ENCODE data around the gene NT5C1A. TPM values are rescaled to one million over a fixed set of nuclear protein-coding genes. Genes with fewer than 3 reads are reported as not detected.

Gene NT5C1A
- polyA plus RNA-seq, 1 experiment: not detected

DNA sequence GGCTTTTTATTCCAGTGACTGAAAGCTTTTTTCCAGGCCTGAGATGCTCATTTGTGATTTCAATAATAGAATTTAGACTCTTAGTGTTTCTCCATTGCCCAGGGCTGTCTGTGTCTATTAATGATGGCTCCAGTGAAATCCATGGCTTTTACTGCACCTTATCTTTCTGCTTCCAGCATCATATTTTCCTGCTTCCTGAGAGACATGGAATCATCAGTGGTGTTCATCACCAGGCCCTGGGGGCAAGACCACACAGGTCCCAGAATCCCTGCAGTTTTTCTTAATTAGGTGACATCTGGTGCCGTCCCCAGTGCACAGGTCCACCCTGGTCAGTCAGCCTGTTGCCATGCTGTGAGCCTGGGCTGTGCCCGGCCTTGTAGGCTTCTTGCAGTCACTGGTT, 15.5 kb downstream of the NT5C1A start:
- Histone ChIP-seq H3K27me3 (ENCODE audit: control insufficient read depth, insufficient read depth, low read length) (peaks cover 61% of the 10 kb centered on the region), H3K27ac (ENCODE audit: low read depth, low read length) (no peak overlapping the region), H3K4me3 (ENCODE audit: low read depth, low read length) (no peak overlapping the region), H3K9me3 (ENCODE audit: control insufficient read depth, insufficient read depth, low read length) (no peaks in the 10 kb centered on the region; the same call in 1 of the 2 replicates)
- TF ChIP-seq, protein P1, sequence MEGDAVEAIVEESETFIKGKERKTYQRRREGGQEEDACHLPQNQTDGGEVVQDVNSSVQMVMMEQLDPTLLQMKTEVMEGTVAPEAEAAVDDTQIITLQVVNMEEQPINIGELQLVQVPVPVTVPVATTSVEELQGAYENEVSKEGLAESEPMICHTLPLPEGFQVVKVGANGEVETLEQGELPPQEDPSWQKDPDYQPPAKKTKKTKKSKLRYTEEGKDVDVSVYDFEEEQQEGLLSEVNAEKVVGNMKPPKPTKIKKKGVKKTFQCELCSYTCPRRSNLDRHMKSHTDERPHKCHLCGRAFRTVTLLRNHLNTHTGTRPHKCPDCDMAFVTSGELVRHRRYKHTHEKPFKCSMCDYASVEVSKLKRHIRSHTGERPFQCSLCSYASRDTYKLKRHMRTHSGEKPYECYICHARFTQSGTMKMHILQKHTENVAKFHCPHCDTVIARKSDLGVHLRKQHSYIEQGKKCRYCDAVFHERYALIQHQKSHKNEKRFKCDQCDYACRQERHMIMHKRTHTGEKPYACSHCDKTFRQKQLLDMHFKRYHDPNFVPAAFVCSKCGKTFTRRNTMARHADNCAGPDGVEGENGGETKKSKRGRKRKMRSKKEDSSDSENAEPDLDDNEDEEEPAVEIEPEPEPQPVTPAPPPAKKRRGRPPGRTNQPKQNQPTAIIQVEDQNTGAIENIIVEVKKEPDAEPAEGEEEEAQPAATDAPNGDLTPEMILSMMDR (IDR thresholded peaks at IDR 0.05; ENCODE audit: low read depth, low read length): no peak
- POLR2A ChIA-PET: no interaction called here
- CTCF ChIA-PET: interaction anchor here (4.1 to 10.3 kb wide), 3 partner anchors 9 to 48 kb away, joined by 34 to 320 read pairs (median 128); partner anchors contain the start of gene NT5C1A
- DNase-seq (ENCODE audit: low read depth, low spot score): no peak

DNA sequence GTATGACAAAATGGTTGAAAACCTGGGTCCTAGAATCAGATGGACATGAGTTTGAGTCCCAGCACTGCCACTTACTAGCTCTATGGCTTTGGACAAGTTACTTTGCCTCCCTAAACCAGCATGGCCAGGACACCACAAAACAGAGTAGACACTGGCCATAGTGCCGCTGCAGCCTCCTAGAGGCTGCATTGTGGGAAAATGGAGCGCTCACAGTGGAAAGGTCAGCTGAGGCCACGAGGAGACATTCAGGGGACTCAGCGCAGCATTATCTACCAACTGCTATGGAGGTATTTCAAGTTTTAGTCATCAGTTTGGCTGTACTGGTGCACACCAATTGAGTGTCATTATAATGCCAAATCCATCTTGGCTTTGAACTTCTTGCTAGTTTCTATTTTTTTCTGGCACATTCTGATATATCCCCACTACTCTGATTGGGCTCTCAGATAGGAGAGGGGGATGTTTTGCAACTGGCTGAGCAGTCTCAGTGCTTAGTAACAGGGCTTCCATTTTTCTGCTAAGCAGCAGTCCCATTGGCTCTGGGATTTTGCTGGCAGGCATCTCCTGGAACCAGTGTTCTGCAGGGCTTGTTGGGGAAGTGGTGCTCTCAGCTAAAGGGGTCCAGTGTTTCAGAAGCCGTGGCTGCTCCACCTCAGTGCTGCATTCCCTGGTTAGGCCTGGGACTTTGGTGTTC, 16.2 kb downstream of the NT5C1A start:
- H3K27ac ChIP-seq (ENCODE audit: low read depth, low read length): no peak overlapping the region
- ChIA-PET POLR2A (no interaction called here), CTCF (interaction anchor here (0.5 to 10.3 kb wide), 7 partner anchors 8 to 310 kb away, joined by 3 to 320 read pairs (median 6); partner anchors contain the start of gene NT5C1A)
- no peaks in the 10 kb centered on the region for H3K9me3 ChIP-seq (ENCODE audit: control insufficient read depth, insufficient read depth, low read length)
- H3K4me3 ChIP-seq (ENCODE audit: low read depth, low read length): no peak overlapping the region
- no peak for DNase-seq (ENCODE audit: low read depth, low spot score)
- TF ChIP-seq, protein P1 (IDR thresholded peaks at IDR 0.05; ENCODE audit: low read depth, low read length): no peak
- peaks cover 56% of the 10 kb centered on the region for H3K27me3 ChIP-seq (ENCODE audit: control insufficient read depth, insufficient read depth, low read length)

DNA sequence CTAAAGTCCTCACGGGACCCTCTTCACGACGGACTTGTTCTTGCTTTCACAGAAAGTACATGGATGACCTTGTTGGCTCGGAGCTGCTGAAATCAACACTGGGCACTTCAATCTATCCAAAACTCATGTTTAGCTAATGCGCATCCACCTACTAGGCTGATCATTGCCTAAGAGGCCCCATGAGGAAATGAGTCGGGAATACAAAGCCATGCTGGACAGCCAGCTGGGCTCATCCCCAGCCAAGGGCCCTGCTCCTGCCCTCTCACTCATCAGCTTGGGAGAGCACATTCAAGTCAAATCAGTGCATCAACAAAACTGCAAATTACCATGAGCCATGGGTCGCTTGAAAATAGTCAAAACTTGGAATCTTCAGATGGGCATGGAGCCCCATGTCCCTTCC, 17.6 kb downstream of the NT5C1A start:
- Histone ChIP-seq H3K27ac (ENCODE audit: low read depth, low read length) (no peak overlapping the region), H3K4me3 (ENCODE audit: low read depth, low read length) (no peak overlapping the region), H3K27me3 (ENCODE audit: control insufficient read depth, insufficient read depth, low read length) (peaks cover 50% of the 10 kb centered on the region), H3K9me3 (ENCODE audit: control insufficient read depth, insufficient read depth, low read length) (no peaks in the 10 kb centered on the region)
- ChIA-PET CTCF (interaction anchor here (1.2 to 10.3 kb wide), 8 partner anchors 15 to 555 kb away, joined by 4 to 320 read pairs (median 4); partner anchors contain the start of gene NT5C1A), POLR2A (no interaction called here)
- TF ChIP-seq, protein P1 (IDR thresholded peaks at IDR 0.05; ENCODE audit: low read depth, low read length): no peak
- no peak for DNase-seq (ENCODE audit: low read depth, low spot score)

DNA sequence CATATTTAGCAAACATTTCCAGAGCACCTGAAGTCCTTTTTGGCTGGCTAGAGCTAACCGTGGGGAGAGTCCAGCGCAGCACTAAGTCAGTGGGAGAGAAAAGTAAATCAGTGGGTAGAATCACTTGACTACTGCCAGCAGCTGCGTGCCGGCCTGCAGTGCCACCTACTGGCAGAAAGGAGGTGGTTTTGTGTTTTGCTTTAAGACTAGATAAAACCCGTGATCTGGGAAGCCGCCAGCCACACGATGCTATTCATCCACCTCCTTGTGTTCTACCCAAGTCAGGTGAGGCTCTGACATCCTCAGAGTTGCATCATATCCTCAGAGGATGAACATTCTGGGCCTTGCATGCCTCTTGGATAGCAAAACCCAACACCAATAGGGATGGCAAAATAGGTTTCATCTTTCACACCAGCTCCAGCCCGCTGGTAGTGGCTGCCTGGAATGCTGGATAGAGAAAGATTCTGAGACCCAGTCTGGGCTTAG, 18.3 kb downstream of the NT5C1A start:
- H3K9me3 ChIP-seq (ENCODE audit: control insufficient read depth, insufficient read depth, low read length): no peaks in the 10 kb centered on the region
- TF ChIP-seq, protein P1 (IDR thresholded peaks at IDR 0.05; ENCODE audit: low read depth, low read length): peak; percentile 93
- H3K27me3 ChIP-seq (ENCODE audit: control insufficient read depth, insufficient read depth, low read length): peaks cover 44% of the 10 kb centered on the region
- H3K4me3 ChIP-seq (ENCODE audit: low read depth, low read length): no peak overlapping the region; the same call in 1 of the 2 replicates
- ChIA-PET CTCF (interaction anchor here (0.5 to 10.3 kb wide), 15 partner anchors 13 to 555 kb away, joined by 3 to 320 read pairs (median 4); partner anchors contain the start of gene NT5C1A), POLR2A (no interaction called here)
- peak; percentile 58 for DNase-seq (ENCODE audit: low read depth, low spot score)
- no peak overlapping the region for H3K27ac ChIP-seq (ENCODE audit: low read depth, low read length)

DNA sequence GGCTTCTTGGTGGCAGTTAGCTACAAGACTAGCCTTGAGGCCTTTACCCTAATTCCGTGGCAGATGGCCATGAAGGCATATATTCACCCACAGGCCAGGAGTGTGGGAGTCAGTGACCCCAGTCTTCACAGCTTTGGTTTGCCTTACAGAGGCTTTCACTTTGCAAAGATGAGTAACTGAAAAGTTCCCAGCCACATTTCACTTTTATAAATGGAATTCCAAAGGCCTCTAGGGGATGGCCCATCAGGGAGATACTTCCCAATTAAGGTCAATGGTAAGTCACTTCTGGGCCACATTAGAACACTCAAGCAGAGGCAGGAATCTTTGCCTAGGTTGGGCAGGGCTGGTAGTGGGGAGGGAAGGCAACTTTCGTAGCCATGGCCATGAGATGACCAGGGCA, 19.4 kb downstream of the NT5C1A start:
- ChIA-PET CTCF (interaction anchor here (0.7 to 10.3 kb wide), 8 partner anchors 8 to 554 kb away, joined by 3 to 320 read pairs (median 4); partner anchors contain the start of gene NT5C1A), POLR2A (interaction anchor here (0.5 kb wide), 1 partner anchor 46 kb away, joined by 4 read pairs; no protein-coding TSS in a partner anchor)
- Histone ChIP-seq H3K27me3 (ENCODE audit: control insufficient read depth, insufficient read depth, low read length) (peaks cover 43% of the 10 kb centered on the region), H3K27ac (ENCODE audit: low read depth, low read length) (no peak overlapping the region), H3K9me3 (ENCODE audit: control insufficient read depth, insufficient read depth, low read length) (no peaks in the 10 kb centered on the region), H3K4me3 (ENCODE audit: low read depth, low read length) (no peak overlapping the region)
- DNase-seq (ENCODE audit: low read depth, low spot score): no peak
- TF ChIP-seq, protein P1 (IDR thresholded peaks at IDR 0.05; ENCODE audit: low read depth, low read length): no peak
